IMR-90 (cell line): ENCODE data around the gene TUBB8B. TPM values are rescaled to one million over a fixed set of nuclear protein-coding genes. Genes with fewer than 3 reads are reported as not detected.
"Not testable (repeated sequence)": the region's sequence is repeated elsewhere in the genome, so short reads cannot be mapped to it uniquely, and the experiment has no call there.

Experiments
- ATAC-seq: fragments of 200-7000 bp; cut with Tn5 transposase; 2 replicates; pipeline ENCODE4 v1.9.1; 2020; ENCODE audit warnings: low read depth, mild to moderate bottlenecking, moderate library complexity
- BruUV-seq: library from RNA; stranded (reverse); fragments of 400-500 nt; replicated peaks from 2 replicates; lab custom pipeline; 2021; lab: Mats Ljungman, UMichigan
- CTCF ChIA-PET: fragments of 300-600 bp; formaldehyde crosslinking; extraction: SDS; loops from one replicate; lab custom pipeline; 2021; ENCODE audit warnings: antibody characterized with exemption; lab: Yijun Ruan, JAX
- POLR2A ChIA-PET: fragments of 300-600 bp; sonication (Branson Sonifier 250); formaldehyde crosslinking; loops from one replicate; lab custom pipeline; 2022; ENCODE audit warnings: antibody characterized with exemption; ENCODE audit not compliant: unreplicated experiment; lab: Charles Lee
- DNase-seq: peaks from one replicate; pipeline ENCODE4 v3.0.0; 2013
- H2AFZ ChIP-seq: replicated peaks from 2 replicates; pipeline ENCODE3; 2013; ENCODE audit warnings: low read length, mild to moderate bottlenecking; ENCODE audit not compliant: poor library complexity
- H2AK5ac ChIP-seq: 2 replicates; pipeline ENCODE4 v1.6.1; 2013; ENCODE audit warnings: low read depth, low read length, inconsistent platforms
- H2AK9ac ChIP-seq: replicated peaks from 2 replicates; pipeline ENCODE3; 2013; ENCODE audit warnings: mild to moderate bottlenecking, low read depth, low read length, moderate library complexity; ENCODE audit not compliant: poor library complexity
- H2BK120ac ChIP-seq: 2 replicates; pipeline ENCODE4 v1.6.1; 2013; ENCODE audit warnings: low read depth, low read length, inconsistent platforms
- H2BK15ac ChIP-seq: 3 replicates; pipeline ENCODE4 v1.6.1; 2013; ENCODE audit warnings: low read depth, low read length, inconsistent platforms
- H2BK20ac ChIP-seq: 2 replicates; pipeline ENCODE4 v1.6.1; 2013; ENCODE audit warnings: low read depth, mild to moderate bottlenecking, inconsistent platforms, low read length, moderate library complexity
- H2BK5ac ChIP-seq: 2 replicates; pipeline ENCODE4 v1.6.1; 2013; ENCODE audit warnings: mild to moderate bottlenecking, low read depth, low read length, inconsistent platforms; ENCODE audit not compliant: poor library complexity, severe bottlenecking
- H3K14ac ChIP-seq: replicated peaks from 2 replicates; pipeline ENCODE4 v1.6.1; 2013; ENCODE audit warnings: low read depth, low read length, inconsistent platforms
- H3K18ac ChIP-seq: 2 replicates; pipeline ENCODE4 v1.6.1; 2013; ENCODE audit warnings: low read depth, low read length, control low read depth
- H3K23ac ChIP-seq: 2 replicates; pipeline ENCODE4 v1.6.1; 2013; ENCODE audit warnings: low read depth, low read length, inconsistent platforms
- H3K27ac ChIP-seq: 2 replicates; pipeline ENCODE4 v1.5.1; 2013; ENCODE audit warnings: mild to moderate bottlenecking, control low read depth, low read length; ENCODE audit not compliant: insufficient read depth
- H3K27me3 ChIP-seq: 2 replicates; pipeline ENCODE4 v1.6.1; 2013; ENCODE audit warnings: low read length; ENCODE audit not compliant: control insufficient read depth, insufficient read depth
- H3K36me3 ChIP-seq: 2 replicates; pipeline ENCODE4 v1.6.1; 2013; ENCODE audit warnings: low read length, mixed read lengths; ENCODE audit not compliant: control insufficient read depth, insufficient read depth
- H3K4ac ChIP-seq: 2 replicates; pipeline ENCODE4 v1.6.1; 2013; ENCODE audit warnings: low read depth, low read length, inconsistent platforms
- H3K4me1 ChIP-seq: 2 replicates; pipeline ENCODE4 v1.6.1; 2013; ENCODE audit warnings: low read length, mixed read lengths; ENCODE audit not compliant: control insufficient read depth, insufficient read depth
- H3K4me2 ChIP-seq: 2 replicates; pipeline ENCODE4 v1.6.1; 2013; ENCODE audit warnings: low read depth, mild to moderate bottlenecking, control low read depth, low read length, moderate library complexity
- H3K4me3 ChIP-seq: 2 replicates; pipeline ENCODE4 v1.5.1; 2013; ENCODE audit warnings: low read depth, mild to moderate bottlenecking, control low read depth, low read length, moderate library complexity; ENCODE audit not compliant: insufficient read depth
- H3K56ac ChIP-seq: 2 replicates; pipeline ENCODE4 v1.6.1; 2013; ENCODE audit warnings: low read length, inconsistent platforms; ENCODE audit not compliant: insufficient read depth; ENCODE audit errors: extremely low read depth
- H3K79me1 ChIP-seq, 2 experiments: 2 replicates each; pipeline ENCODE4 v1.6.1; 2013; ENCODE audit warnings: low read length in 2 of 2, inconsistent platforms in 1 of 2, low read depth in 1 of 2
- H3K9ac ChIP-seq: 2 replicates; pipeline ENCODE4 v1.6.1; 2013; ENCODE audit warnings: low read depth, low read length, control low read depth
- H3K9me1 ChIP-seq: 2 replicates; pipeline ENCODE4 v1.6.1; 2013; ENCODE audit warnings: low read length, inconsistent platforms; ENCODE audit not compliant: insufficient read depth
- H3K9me3 ChIP-seq: 2 replicates; pipeline ENCODE4 v1.6.1; 2013; ENCODE audit warnings: low read length; ENCODE audit not compliant: control insufficient read depth, insufficient read depth
- H4K20me1 ChIP-seq: 2 replicates; pipeline ENCODE4 v1.6.1; 2013; ENCODE audit warnings: low read length, inconsistent platforms; ENCODE audit not compliant: insufficient read depth
- H4K5ac ChIP-seq: 2 replicates; pipeline ENCODE4 v1.6.1; 2013; ENCODE audit warnings: mild to moderate bottlenecking, low read depth, low read length, control low read depth
- H4K8ac ChIP-seq, 2 experiments: 2 replicates each; pipeline ENCODE4 v1.6.1; 2013; ENCODE audit warnings: low read depth in 2 of 2, low read length in 2 of 2, control low read depth in 1 of 2, inconsistent platforms in 1 of 2
- H4K91ac ChIP-seq: 2 replicates; pipeline ENCODE4 v1.6.1; 2013; ENCODE audit warnings: low read depth, low read length, inconsistent platforms; ENCODE audit not compliant: insufficient read depth
- WGBS, 2 experiments: methylation state at CpG; one replicate each; pipeline versions ENCODE4 v1.1.5 to v1.1.7; 2013; ENCODE audit warnings: missing lambda C conversion rate in 2 of 2; ENCODE audit not compliant: insufficient read length in 1 of 2; ENCODE audit errors: extremely low coverage in 2 of 2; 5-methylcytosine and 5-hydroxymethylcytosine counted together
- dilution Hi-C: fragments of 300-500 bp; cut with HindIII; formaldehyde crosslinking; loops from one replicate; pipeline ENCODE4 v1.14.3; 2018; ENCODE audit warnings: low sequenced_read_pairs; ENCODE audit not compliant: unreplicated experiment
- in situ Hi-C: fragments of 300-500 bp; cut with MboI; formaldehyde crosslinking; loops from 3 replicates; pipeline ENCODE4 v1.14.3; 2019; ENCODE audit warnings: low sequenced_read_pairs, inconsistent platforms, mixed read lengths
- intact Hi-C: fragments of 100-400 bp; cut with micrococcal nuclease; formaldehyde crosslinking; loops from 2 replicates; pipeline ENCODE4 v1.10.0; 2022
- polyA plus RNA-seq, 3 experiments: library from polyadenylated mRNA; depleted of rRNA; stranded (reverse); fragments of >200 nt; gene quantifications; 2 replicates each; pipeline ENCODE4 v1.2.3, GENCODE V29; 2012; ENCODE audit warnings: low replicate concordance in 1 of 3
- total RNA-seq: library from RNA; depleted of rRNA; stranded (reverse); fragments of >200 nt; gene quantifications from 2 replicates; pipeline ENCODE4 v1.2.3, GENCODE V29; 2012

Gene TUBB8B
- total and polyA plus RNA-seq, 2 of the 4 experiments (the other 2 are of a cell fraction): not detected

DNA sequence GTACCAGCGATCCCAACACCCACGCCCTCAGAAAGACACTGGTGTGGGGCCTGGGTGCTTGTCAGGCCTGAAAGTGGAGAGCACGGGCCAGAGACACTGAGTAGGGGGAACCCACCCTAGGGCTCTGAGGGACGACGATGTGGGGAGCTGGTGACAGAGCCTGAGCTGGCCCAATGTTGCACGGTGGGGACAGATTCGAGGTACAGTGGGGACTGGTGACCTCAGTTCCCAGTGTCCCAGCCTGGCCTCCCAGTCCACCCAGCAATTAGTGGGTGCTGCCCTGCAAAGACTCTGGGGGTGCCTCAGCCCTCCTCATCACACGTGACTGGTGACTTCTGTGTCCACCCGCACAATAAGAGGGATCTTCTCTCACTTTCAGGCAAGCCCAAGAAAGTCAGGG, 36.6 kb downstream of the TUBB8B start:
- H3K4ac ChIP-seq, intact Hi-C loops, H2BK15ac ChIP-seq, H2AK9ac ChIP-seq, POLR2A ChIA-PET, H4K91ac ChIP-seq, H2BK20ac ChIP-seq, H4K8ac ChIP-seq, H3K14ac ChIP-seq, H3K9ac ChIP-seq, H3K56ac ChIP-seq, H3K27me3 ChIP-seq, H2AK5ac ChIP-seq, H3K4me1 ChIP-seq, H3K23ac ChIP-seq, H3K4me3 ChIP-seq, H3K4me2 ChIP-seq, H3K79me1 ChIP-seq, H3K18ac ChIP-seq, H3K36me3 ChIP-seq, H2AFZ ChIP-seq, DNase-seq, H2BK120ac ChIP-seq, H3K9me1 ChIP-seq, H2BK5ac ChIP-seq, BruUV-seq, dilution Hi-C loops, CTCF ChIA-PET, H4K20me1 ChIP-seq, H3K27ac ChIP-seq, ATAC-seq, in situ Hi-C loops, H3K9me3 ChIP-seq, H4K5ac ChIP-seq: not testable (repeated sequence)
- WGBS, 2 experiments: no CpG with 5 or more reads among the region's 9 CpGs

DNA sequence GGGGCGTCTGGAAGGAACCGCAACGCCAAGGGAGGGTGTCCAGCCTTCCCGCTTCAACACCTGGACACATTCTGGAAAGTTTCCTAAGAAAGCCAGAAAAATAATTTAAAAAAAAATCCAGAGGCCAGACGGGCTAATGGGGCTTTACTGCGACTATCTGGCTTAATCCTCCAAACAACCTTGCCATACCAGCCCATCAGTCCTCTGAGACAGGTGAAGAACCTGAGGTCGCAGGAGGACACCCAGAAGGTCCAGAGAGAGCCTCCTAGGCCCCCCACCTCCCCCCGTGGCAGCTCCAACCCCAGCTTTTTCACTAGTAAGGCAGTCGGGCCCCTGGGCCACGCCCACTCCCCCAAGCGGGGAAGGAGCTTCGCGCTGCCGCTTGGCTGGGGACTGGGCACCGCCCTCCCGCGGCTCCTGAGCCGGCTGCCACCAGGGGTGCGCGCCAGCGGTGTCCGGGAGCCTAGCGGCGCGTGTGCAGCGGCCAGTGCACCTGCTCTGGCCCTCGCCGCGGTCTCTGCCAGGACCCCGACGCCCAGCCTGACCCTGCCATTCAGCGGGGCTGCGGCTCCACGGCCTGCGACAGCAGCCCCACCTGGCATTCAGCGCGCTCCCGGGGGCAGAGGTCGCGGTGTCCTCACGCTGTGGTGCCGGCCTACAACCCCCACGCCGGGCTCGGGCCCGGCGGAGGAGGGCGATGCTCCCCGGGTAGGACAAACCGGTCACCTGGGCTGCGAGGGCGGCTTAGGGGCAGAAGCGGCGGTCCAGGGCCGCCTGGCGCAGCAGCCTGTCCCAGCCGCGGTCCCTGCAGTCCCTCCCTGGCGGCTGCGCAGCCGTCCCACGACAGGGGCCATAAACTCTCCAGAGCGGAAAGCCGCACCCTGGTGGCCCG, 37.8 kb downstream of the TUBB8B start:
- in situ Hi-C loops, H3K4me2 ChIP-seq, H3K4ac ChIP-seq, BruUV-seq, H4K20me1 ChIP-seq, H3K27me3 ChIP-seq, H4K91ac ChIP-seq, CTCF ChIA-PET, H3K23ac ChIP-seq, H3K9me3 ChIP-seq, H3K4me3 ChIP-seq, H3K36me3 ChIP-seq, H2BK20ac ChIP-seq, H2BK120ac ChIP-seq, H2AK9ac ChIP-seq, H3K4me1 ChIP-seq, H4K8ac ChIP-seq, H3K9me1 ChIP-seq, dilution Hi-C loops, H3K56ac ChIP-seq, POLR2A ChIA-PET, H2AFZ ChIP-seq, H2AK5ac ChIP-seq, H2BK5ac ChIP-seq, H3K27ac ChIP-seq, H3K18ac ChIP-seq, H4K5ac ChIP-seq, ATAC-seq, DNase-seq, H3K14ac ChIP-seq, H2BK15ac ChIP-seq, intact Hi-C loops, H3K79me1 ChIP-seq, H3K9ac ChIP-seq: not testable (repeated sequence)
- no CpG with 5 or more reads among the region's 65 CpGs for WGBS, 2 experiments
